ENCODE data around the gene SLC38A10.

Gene SLC38A10

DNA sequence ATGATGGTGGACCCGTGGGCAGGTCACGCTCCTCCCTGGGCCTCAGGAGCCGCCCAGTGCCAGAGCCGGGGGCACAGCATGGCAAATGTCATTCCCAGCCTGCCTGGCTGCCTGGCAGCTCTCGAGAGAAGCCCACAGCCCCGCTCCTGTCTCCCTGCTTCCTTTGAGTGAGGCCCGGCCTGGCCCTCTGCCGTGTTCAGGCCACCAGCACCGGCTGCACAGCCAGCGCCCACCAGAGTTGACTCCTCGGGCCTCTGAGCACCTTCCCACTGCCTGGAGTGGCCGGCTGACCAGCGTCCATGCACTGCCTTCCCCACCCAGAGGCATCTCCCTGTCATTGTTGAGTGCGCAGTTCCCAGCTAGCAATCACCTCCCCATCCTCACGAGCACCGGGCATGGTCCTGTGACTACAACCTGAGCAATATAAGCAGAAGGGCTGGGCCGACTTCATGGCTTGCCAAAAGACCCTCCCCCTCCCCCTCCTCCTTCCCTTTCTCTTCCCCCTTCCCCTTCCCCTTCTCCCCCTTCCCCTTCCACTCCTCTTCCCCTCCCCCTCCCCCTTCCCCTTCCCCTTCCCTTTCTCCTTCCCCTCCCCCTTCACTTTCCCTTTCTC is 11.9 kb upstream of the SLC38A10 start:
- TF ChIP-seq, protein P1, sequence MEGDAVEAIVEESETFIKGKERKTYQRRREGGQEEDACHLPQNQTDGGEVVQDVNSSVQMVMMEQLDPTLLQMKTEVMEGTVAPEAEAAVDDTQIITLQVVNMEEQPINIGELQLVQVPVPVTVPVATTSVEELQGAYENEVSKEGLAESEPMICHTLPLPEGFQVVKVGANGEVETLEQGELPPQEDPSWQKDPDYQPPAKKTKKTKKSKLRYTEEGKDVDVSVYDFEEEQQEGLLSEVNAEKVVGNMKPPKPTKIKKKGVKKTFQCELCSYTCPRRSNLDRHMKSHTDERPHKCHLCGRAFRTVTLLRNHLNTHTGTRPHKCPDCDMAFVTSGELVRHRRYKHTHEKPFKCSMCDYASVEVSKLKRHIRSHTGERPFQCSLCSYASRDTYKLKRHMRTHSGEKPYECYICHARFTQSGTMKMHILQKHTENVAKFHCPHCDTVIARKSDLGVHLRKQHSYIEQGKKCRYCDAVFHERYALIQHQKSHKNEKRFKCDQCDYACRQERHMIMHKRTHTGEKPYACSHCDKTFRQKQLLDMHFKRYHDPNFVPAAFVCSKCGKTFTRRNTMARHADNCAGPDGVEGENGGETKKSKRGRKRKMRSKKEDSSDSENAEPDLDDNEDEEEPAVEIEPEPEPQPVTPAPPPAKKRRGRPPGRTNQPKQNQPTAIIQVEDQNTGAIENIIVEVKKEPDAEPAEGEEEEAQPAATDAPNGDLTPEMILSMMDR (conservative IDR thresholded peaks at IDR 0.05; ENCODE audit: control insufficient read depth, insufficient read depth, low read depth, low read length) = no peak
- H3K4me3 ChIP-seq (ENCODE audit: control insufficient read depth, low read depth, low read length) = no peak overlapping the region
- no peak for DNase-seq (ENCODE audit: low read depth)

DNA sequence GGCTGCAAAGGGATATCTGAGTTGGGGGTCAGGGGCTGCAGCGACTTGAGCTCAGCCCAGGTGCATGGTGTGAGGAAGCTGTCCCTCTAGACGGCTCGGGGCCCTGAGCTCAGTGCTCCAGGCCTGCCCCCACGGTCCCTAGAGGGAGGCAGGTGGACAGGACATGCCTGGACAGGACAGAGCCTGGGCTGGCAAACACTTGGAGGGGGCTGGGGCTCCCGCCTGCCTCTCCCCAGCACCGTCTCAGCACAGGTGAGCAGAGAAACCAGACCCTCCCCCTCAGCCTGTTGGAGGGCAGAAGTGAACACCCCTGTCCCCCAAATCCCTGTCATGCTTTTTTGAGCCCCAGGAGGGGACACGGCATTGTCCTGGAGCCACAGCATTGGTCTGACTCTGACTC is 11.4 kb upstream of the SLC38A10 start:
- TF ChIP-seq, protein P1 (conservative IDR thresholded peaks at IDR 0.05; ENCODE audit: control insufficient read depth, insufficient read depth, low read depth, low read length) = no peak
- H3K4me3 ChIP-seq (ENCODE audit: control insufficient read depth, low read depth, low read length) = no peak overlapping the region
- no peak for DNase-seq (ENCODE audit: low read depth)

DNA sequence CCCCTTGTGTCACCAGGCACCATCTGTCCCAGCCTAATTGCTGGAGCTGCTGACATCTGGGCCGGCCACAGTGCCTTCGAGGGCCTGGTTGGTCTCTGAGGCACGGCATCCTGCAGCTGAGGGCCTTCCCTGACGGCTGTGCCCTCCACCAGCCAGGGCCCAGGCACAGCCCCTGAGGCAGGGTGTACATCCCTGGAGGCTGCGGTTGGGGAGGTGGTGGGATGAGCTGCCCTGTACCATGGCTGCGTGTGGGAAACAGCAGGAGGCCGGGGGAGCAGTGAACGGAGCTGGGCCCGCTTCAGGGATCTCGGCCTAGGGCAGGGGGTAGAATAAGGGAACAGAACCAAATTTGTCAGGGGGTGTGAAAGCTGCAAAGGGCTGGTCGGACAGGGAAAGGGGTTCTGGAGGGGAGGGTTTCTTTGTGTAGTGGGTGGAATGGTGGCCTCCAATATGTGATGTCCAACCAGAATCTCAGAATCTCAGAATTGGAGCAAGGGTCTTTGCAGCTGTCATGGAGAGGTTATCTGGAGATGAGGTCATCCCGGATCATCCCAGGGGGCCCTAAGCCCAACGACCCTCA is 10.0 kb upstream of the SLC38A10 start:
- no peak overlapping the region for H3K4me3 ChIP-seq (ENCODE audit: control insufficient read depth, low read depth, low read length)
- TF ChIP-seq, protein P1 (conservative IDR thresholded peaks at IDR 0.05; ENCODE audit: control insufficient read depth, insufficient read depth, low read depth, low read length) = no peak
- no peak for DNase-seq (ENCODE audit: low read depth)

DNA sequence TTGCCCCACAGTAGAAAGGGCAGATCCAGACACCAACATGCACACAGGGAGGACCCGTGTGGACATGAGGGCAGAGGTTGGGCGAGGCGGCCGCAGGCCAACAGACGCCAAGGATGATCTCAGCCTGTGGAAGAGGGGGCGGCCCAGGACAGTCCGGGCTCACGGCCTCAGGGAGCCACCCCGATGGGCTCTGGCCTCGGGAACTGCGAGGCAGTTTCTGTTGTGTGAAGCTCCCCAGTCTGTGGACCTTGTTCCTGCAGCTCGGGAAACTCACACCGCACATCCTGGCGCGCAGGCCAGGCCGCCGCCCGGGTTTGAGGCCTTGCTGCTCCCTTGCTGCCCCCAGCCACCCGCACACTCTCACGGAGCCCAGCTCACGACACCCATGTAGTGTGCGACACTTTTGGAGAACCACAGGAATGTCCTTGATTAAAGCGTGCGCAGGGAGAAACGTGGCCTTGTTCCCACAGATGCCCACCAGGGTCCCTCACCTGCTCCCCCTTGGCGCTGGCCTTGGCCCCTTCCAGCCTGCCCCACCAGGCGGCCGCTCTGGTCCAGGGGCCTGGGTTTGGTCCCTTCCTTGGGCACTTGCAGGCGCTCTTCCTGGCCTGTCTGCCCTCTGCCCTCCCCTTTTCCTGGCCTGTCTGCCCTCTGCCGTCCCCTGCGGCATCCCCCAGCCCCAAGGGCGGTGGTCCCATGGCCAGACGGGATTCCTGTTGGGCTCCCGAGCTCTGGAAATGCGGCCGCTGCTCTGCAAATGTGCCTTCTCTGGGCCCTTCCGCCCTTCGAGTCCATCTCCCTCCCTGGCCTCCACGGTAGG is 9.3 kb upstream of the SLC38A10 start:
- TF ChIP-seq, protein P1 (conservative IDR thresholded peaks at IDR 0.05; ENCODE audit: control insufficient read depth, insufficient read depth, low read depth, low read length) = no peak
- H3K4me3 ChIP-seq (ENCODE audit: control insufficient read depth, low read depth, low read length) = no peak overlapping the region
- no peak for DNase-seq (ENCODE audit: low read depth)

DNA sequence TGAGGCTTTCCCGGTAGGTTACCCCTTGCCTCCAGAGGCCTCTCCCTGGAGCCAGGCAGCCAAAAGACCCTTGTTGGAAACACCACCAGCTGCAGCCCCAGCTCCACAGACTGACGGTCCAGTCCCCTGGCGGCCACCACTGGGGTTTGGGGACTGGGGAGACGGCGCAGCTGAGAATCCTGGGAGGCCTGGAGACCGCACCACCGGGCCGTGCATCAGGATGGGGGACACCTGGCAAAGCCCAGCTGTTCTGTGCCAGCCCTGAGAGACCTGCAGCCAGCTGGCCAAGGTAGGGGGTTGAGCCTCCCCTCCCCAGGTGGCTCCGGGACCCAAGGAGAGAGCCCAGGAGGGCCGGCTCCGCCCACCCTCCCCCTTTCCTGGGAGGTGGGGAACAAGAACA is 8.3 kb upstream of the SLC38A10 start:
- TF ChIP-seq, protein P1 (conservative IDR thresholded peaks at IDR 0.05; ENCODE audit: control insufficient read depth, insufficient read depth, low read depth, low read length) = no peak
- no peak for DNase-seq (ENCODE audit: low read depth)
- H3K4me3 ChIP-seq (ENCODE audit: control insufficient read depth, low read depth, low read length) = no peak overlapping the region

DNA sequence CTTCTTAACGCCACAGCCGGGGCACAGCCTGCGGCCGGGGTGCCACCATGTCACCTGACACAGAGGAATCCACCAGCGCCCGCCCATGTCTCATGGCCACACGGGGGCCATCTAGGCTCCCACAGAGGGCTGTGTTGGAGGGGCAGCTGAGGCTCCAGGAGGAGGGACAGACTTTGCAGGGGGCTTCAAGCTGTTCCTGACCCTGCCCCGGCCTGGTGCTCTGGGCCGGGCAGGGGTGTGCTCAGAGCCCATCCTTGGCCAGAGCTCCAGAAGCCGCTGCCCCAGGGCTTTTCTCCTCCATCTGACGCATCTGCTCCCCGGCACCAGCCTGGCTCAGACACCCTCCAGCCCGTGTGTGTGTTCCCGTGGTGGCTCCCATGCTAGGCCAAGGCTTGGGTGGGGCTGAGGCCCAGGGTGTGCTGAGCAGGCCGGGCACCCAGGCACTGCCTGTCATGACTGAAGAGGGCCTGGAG is 7.8 kb upstream of the SLC38A10 start:
- no peak overlapping the region for H3K4me3 ChIP-seq (ENCODE audit: control insufficient read depth, low read depth, low read length)
- DNase-seq (ENCODE audit: low read depth) = no peak
- TF ChIP-seq, protein P1 (conservative IDR thresholded peaks at IDR 0.05; ENCODE audit: control insufficient read depth, insufficient read depth, low read depth, low read length) = no peak

All from fibroblast of mammary gland (primary cell).